GM12872 (cell line): Measurements from ENCODE around the gene ZNF367.

ENCODE experiments used
- CTCF ChIP-seq: IDR thresholded peaks from 3 replicates; pipeline ENCODE4 v1.5.1; 2011; ENCODE audit warnings: low read depth, mild to moderate bottlenecking, low read length, moderate library complexity; ENCODE audit not compliant: insufficient read depth

Gene ZNF367

DNA sequence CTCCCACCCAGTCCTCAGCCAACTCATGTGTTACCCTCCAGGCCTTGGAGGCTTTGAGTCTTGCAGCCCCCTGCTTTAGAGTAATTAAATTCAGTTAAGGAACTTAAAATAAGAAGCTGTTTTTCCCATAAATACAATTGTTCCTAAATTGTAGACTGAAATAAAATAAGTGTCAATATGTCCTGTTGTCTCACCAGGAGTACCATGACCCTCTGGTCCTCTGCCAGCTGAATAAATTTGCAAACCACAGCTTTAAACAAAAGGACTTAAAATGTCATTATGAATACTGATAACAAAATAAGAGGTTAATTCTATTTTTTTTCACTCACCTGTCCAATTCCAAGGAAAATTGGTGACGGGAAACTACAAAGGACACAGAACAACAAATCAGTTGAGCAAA, 50.2 kb downstream of the ZNF367 start:
- no peak for TF ChIP-seq CTCF

DNA sequence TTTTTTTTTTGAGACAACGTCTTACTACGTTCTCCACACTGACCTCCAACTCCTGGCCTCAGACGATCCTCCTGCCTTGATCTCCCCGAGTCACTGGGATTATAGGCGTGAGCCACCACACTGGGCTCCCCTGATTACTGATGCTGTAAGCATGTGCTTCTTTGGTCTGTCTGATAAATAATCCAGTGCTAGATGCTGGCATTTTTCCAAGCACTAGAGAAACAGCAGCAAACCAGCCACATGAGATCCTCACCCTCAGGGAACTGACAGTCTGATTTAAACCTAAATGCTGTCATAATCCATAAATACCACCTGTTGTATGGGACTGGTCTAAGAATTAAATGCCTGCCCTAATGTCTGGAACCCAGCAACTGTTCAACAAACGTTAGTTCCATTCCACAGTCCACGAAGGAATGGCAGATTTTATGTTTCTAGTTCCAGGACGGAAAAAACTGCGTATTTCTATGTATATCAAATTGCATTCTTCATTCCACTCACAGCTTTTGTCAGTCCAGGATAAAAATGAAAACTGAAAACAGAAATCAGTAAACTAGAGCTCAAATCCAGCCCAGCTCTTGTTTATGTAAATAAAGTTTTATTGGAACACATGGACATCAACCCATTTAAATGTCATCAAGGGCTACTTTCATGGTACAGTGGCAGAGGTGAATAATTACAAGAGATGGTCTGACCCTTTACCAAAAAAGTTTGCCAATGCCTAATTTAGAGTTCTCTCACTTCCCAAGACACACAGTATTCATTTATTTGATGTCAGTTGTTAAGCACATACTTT, 54.8 kb downstream of the ZNF367 start:
- TF ChIP-seq CTCF, result no peak

DNA sequence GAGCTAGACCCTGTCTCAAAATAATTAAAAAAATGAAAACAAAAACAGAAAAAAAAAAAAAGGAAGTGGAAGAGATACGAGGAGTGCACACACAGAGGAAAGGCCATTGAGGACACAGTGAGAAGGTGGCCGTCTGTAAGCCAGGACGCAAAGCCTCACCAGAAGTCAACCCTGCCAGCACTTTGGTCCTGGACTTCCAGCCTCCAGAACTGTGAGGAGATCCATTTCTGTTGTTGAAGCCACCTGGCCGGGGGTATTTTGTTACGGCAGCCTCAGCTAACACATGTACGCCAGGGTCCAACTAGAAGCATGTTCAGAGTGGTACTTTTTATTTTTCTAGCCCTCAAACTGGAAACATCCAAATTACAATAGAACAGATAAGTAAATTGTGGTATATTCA, 56.5 kb downstream of the ZNF367 start:
- no peak for TF ChIP-seq CTCF

DNA sequence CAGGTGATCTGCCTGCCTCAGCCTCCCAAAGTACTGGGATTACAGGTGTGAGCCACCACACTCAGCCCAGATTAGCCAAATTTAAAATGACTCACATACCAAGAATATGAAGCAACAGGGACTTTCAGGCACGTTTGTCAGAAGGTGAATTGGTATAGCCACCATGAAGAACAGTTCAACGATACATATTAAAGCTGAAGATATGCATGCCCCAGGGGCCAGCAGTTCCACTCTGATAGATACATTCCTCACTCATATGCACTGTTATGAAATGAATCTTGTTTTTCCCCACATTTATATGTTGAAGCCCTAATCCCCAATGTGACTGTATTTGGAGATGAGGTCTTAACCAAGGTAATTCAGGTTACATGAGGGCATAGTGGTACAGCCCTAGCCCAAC, 57.2 kb downstream of the ZNF367 start:
- TF ChIP-seq CTCF, result no peak

DNA sequence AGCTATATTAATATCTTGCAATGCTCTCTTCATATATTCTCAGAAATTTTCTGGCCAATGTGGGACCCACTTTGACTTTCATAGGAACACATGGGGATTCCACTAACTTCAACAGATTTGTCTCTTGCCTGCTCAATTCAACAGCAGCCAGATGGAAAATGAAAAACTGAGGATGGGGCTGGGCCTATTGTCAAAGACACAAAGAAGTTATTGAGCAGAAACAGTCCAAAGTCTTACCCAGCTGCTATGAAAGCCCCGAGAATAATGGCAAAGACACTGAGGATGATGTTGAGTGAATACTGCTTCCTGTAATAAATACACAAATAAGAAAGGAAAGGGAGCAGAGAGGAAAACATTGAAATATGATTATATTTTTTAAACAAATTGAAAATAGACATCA, 67.3 kb downstream of the ZNF367 start:
- no peak for TF ChIP-seq CTCF

DNA sequence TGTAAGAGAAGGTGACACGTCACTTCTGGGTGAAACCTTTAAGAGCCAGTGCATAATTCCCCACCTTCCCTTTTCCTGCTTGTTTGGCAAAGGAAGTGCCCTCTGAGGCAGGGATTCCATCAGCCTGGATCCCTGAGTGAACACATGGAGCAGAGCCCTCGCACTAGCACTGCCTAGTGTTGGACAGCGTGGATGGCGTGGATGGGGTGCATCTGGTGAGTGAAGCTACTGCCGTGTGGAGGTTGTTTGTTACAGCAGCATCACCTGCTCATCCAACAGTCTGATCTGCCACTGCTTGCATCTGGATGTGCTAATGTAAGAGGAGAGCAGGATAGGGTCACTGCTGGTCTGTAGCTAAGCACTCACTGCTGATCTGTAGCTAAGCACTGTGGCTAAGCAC, 69.9 kb downstream of the ZNF367 start:
- no peak for TF ChIP-seq CTCF

GRCh38 chr9:96345551-96345950, 72.6 kb downstream of the ZNF367 start:
- no peak for TF ChIP-seq CTCF
